Activated CD8-positive, alpha-beta memory T cell treated with anti-CD3 and anti-CD28 coated beads for 36 hours (primary cell): ENCODE data around the gene FGF18. TPM values are rescaled to one million over a fixed set of nuclear protein-coding genes. Genes with fewer than 3 reads are reported as not detected.
"Not testable (repeated sequence)": the region's sequence is repeated elsewhere in the genome, so short reads cannot be mapped to it uniquely, and the experiment has no call there.

Experiments used
- CTCF ChIA-PET: fragments of 350-600 bp; sonication (Branson Sonifier 250); formaldehyde crosslinking; loops from one replicate; lab custom pipeline; 2021; ENCODE audit warnings: antibody characterized with exemption; lab: Charles Lee
- POLR2A ChIA-PET: fragments of 350-600 bp; sonication (Branson Sonifier 250); formaldehyde crosslinking; loops from one replicate; lab custom pipeline; 2021; ENCODE audit warnings: antibody characterized with exemption; lab: Charles Lee
- total RNA-seq, 2 experiments: library from RNA; stranded (reverse); gene quantifications; one replicate each; pipeline ENCODE4 v1.2.3, GENCODE V29; 2021

FGF18 gene
- total RNA-seq, 2 experiments from 2014 or later: 0.13 TPM; not detected in 1

DNA sequence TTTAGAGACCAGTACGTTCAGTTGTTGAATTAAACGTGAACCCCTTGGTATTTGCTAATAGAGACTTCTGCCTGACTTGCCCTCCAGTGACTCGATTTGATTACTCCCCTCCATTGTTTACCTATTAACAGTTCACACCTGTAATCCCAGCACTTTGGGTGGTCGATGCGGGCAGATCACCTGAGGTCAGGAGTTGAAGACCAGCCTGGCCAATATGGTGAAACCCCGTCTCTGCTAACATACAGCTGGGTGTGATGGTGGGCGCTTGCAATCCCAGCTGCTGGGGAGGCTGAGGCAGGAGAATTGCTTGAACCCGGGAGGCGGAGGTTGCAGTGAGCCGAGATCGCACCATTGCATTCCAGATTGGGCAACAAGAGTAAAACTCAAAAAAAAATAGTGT lies 22.9 kb upstream of the FGF18 start:
- POLR2A ChIA-PET: interaction anchor here (0.6 to 1.3 kb wide), 2 partner anchors 10 to 19 kb away, joined by 5 to 6 read pairs; no protein-coding TSS in a partner anchor
- CTCF ChIA-PET: not testable (repeated sequence)

DNA sequence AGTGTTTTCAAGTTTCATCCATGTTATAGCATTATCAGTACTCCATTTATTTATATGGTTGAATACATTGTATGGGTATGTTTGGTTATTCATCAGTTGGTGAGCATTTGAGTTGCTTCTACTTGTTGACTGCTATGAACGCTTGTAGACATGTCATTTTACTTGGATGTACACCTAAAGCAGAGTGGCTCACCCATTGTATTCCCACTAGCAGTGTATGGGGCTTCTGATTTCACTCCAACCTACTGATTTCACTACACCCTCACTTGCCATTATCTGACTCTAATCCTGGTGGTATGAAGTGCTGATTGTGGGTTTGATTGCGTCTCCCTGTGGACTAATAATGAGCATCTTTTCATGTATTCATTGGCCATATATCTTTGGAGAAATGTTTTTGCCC lies 22.3 kb upstream of the FGF18 start:
- CTCF ChIA-PET: no interaction called here

DNA sequence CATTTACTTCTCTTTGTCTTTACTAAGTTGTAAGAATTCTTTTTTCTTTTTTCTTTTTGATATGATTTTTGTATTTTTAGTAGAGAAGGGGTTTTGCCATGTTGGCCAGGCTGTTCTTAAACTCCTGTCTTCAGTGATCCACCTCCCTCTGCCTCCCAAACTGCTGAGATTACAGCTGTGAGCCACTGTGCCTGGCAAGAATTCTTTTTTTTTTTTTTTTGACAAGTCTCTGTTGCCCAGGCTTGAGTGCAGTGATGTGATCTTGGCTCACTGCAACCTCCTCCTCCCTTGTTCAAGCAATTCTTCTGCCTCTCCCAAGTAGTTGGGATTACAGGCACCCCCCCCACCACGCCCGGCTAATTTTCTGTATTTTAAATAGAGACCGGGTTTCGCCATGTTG lies 21.8 kb upstream of the FGF18 start:
- CTCF ChIA-PET: no interaction called here
- POLR2A ChIA-PET: no interaction called here

More for the DNA sequence above, 22.3 kb upstream of the FGF18 start:
- POLR2A ChIA-PET: interaction anchor here (0.6 kb wide), 1 partner anchor 18 kb away, joined by 6 read pairs; no protein-coding TSS in a partner anchor

GRCh38 chr5:171398660-171399059 lies 20.8 kb upstream of the FGF18 start:
- CTCF ChIA-PET: interaction anchor here (1.0 kb wide), 1 partner anchor 10 kb away, joined by 3 read pairs; no protein-coding TSS in a partner anchor
- POLR2A ChIA-PET: interaction anchor here (0.6 to 1.6 kb wide), 2 partner anchors 9 to 610 kb away, joined by 3 to 8 read pairs; no protein-coding TSS in a partner anchor

GRCh38 chr5:171400169-171400568 lies 19.3 kb upstream of the FGF18 start:
- POLR2A ChIA-PET: interaction anchor here (1.0 kb wide), 1 partner anchor 14 kb away, joined by 3 read pairs; no protein-coding TSS in a partner anchor
- CTCF ChIA-PET: interaction anchor here (1.2 kb wide), 1 partner anchor 18 kb away, joined by 3 read pairs; no protein-coding TSS in a partner anchor

DNA sequence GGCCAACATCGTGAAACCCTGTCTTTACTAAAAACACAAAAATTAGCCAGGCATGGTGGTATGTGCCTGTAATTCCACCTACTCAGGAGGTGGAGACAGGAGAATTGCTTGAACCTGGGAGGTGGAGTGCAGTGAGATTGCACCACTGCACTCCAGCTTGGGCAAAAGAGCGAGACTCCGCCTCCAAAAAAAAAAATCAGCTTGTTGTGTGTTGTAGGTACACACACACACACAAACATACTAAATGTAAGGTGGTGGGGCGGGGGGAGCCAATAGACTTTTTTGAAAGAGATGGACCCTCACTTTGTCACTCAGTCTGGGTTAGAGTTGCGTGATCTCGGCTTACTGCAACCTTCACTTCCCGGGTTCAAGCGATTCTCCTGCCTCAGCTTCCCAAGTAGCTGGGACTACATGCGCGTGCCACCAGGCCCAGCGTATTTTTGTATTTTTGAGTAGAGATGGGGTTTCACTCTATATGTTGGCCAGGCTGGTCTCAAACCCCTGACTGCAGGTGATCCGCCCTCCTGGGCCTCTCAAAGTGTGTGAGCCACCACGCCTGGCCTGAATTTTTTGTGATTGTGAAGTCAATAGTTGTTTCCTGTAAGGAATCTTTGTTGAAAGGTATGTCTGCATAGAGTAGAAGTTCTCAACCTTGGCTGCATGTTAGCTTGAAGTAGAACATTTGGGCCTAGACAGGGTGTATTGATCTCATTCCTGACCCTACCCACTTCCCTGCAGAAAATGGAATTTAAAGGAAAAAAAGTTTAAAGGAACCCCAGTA lies 18.1 kb upstream of the FGF18 start:
- ChIA-PET POLR2A (interaction anchor here (0.6 kb wide), 1 partner anchor 11 kb away, joined by 3 read pairs; no protein-coding TSS in a partner anchor), CTCF (interaction anchor here (0.6 to 1.2 kb wide), 3 partner anchors 9 to 135 kb away, joined by 3 to 4 read pairs (median 3); no protein-coding TSS in a partner anchor)

GRCh38 chr5:171402751-171403150 lies 16.7 kb upstream of the FGF18 start:
- CTCF ChIA-PET, POLR2A ChIA-PET: not testable (repeated sequence)

- ChIA-PET POLR2A (interaction anchor here (0.6 to 1.8 kb wide), 4 partner anchors 9 to 17 kb away, joined by 3 to 4 read pairs (median 4); partner anchors contain the start of gene NPM1), CTCF (no interaction called here)
Observed at GRCh38 chr5:171405615-171406014, 13.8 kb upstream of the FGF18 start.

DNA sequence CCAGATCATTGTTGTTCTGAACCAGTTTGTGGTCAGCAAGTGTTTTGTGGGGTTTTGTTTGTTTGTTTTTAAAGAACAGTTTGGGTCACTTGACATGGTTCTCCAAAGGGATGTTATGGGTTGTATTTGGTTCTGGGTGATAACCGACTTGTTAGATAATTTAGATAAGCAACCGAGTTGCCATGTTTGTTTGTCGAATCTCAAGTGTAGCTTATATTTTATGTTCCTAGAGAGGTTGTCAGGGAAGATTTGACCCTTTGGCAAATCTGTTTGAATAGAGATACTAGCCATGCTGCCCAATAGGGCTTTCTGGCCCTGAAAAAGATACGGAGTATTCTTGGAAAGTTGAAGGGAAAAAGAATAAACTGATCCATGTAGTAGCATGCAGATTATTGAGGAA lies 12.2 kb upstream of the FGF18 start:
- CTCF ChIA-PET: no interaction called here
- POLR2A ChIA-PET: interaction anchor here (0.9 kb wide), 1 partner anchor 11 kb away, joined by 5 read pairs; no protein-coding TSS in a partner anchor

DNA sequence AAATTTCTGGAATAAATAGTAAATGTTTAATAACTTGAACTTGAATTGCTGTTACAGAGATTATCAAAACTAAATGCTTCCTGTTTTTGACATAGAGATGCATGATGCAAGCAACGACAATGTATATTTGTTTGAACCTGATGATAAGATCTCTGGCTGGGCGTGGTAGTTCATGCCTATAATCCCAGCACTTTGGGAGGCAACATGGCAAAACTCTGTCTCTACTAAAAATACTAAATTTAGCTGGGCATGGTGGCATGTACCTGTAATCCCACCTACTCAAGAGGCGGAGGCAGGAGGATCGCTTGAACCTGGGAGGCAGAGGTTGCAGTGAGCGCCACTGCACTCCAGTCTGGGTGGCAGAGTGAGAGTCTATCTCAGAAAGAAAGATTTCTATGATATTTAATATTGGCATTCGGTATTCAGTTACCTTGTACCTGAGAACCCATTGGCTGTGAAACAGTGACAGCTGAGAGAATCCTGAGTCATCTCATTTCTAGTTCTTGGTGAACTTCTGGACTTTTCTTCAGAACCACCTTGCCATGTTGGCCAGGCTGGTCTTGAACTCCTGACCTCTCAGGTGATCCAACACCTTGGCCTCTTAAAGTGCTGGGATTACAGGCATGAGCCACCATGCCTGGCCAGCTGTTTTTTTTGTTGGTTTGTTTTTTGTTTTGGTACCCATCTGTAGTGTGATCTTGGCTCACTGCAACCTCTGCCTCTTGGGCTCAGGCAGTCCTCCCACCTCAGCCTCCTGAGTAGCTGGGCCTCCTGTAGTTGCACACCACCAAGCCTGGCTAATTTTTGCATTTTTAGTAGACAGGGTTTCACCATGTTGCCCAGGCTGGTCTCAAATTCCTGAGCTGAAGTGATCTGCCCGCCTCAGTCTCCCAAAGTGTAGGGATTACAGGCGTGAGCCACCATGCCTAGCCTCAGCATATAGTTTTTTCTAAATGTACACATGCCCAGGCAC lies 10.0 kb upstream of the FGF18 start:
- ChIA-PET CTCF (no interaction called here), POLR2A (interaction anchor here (1.1 to 1.3 kb wide), 2 partner anchors 16 to 17 kb away, joined by 4 to 6 read pairs; no protein-coding TSS in a partner anchor)

DNA sequence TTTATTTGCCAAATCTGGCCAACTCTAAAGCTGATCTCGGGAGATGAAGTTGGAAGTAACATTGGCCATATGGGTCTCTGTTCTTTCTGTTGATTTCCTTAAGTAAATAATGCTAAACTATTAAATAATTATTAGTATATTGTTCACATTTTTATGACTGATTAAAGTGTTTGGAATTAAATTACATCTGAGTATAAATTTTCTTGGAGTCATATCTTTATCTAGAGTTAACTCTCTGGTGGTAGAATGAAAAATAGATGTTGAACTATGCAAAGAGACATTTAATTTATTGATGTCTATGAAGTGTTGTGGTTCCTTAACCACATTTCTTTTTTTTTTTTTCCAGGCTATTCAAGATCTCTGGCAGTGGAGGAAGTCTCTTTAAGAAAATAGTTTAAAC lies 9.3 kb upstream of the FGF18 start:
- POLR2A ChIA-PET: interaction anchor here (0.5 to 1.3 kb wide), 3 partner anchors 16 to 24 kb away, joined by 4 to 6 read pairs (median 5); no protein-coding TSS in a partner anchor
- CTCF ChIA-PET: no interaction called here

DNA sequence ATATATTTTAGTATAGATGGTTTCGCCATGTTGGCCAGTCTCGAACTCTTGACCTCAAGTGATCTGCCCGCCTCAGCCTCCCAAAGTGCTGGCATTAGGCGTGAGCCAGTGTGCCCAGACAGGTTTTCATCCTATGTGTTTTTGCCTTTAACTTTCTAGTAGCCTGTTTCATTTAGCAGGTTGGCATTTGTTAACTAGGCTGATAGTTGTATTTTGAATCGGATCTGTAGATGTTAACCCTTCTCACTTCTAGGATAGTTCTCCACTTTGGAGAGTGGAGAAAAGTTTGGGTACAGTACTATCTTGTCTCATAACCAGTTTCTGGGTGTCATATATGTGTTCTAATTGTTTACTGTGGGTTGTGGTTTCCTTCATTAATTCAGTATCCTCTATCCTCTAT lies 7.3 kb upstream of the FGF18 start:
- ChIA-PET CTCF (no interaction called here), POLR2A (no interaction called here)

DNA sequence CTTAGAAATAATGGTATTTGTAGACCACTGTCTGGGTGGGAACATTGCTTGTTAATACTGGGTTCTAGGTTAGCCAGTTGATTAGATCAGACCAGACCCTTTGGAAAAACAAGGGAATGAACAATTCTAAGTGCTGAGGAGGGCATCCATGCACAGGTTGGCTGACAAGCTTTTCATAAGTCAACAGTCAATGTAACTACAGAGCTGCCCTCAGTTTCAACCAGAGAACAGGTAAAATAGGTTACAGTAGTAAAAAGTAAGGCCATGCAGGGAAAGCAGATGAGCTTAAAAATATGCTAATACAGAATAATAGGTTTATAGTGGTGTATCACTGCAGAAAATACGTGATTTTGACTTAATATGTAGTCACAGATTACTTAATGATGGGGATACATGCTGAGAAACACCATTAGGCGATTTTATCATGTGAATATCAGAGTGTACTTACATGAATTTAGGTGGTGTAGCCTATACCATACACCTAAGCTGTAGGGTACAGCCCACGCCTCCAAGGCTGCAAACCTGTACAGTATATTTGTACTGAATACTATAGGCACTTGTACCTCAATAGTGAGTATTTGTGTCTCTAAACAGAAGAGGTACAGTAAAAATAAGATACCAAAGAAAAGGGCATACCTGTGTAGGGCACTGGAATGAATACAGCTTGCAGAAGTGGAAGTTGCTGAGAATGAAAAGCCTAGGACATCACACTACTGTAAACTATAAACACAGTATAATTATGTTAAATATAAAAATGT lies 6.1 kb upstream of the FGF18 start:
- ChIA-PET CTCF (no interaction called here), POLR2A (interaction anchor here (0.9 kb wide), 1 partner anchor 593 kb away, joined by 3 read pairs; the partner anchor contains the start of gene FBXW11)

DNA sequence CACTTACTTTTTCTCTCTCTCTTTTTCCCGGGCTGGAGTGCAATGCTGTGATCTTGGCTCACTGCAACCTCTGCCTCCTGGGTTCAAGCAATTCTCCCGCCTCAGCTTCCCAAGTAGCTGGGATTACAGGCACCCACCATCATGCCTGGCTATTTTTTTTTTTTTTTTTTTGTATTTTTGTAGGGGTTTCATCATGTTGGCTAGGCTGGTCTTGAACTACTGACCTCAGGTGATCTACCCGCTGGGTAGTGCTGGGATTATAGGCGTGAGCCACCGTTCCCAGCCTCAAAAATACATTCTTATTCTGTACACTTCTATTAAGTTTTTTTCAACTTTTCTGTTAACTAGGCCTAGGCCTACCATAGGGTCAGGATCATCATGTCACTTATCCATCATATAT lies 5.5 kb upstream of the FGF18 start:
- CTCF ChIA-PET: not testable (repeated sequence)
- POLR2A ChIA-PET: interaction anchor here (1.1 kb wide), 1 partner anchor 8 kb away, joined by 4 read pairs; no protein-coding TSS in a partner anchor

- ChIA-PET POLR2A (interaction anchor here (0.6 to 1.1 kb wide), 7 partner anchors 9 to 1101 kb away, joined by 4 to 6 read pairs (median 5); no protein-coding TSS in a partner anchor), CTCF (interaction anchor here (0.6 to 0.7 kb wide), 2 partner anchors 150 to 1356 kb away, joined by 3 to 5 read pairs; partner anchors contain the start of gene DUSP1)
Observed at GRCh38 chr5:171415115-171415730, 4.2 kb upstream of the FGF18 start.

GRCh38 chr5:171416160-171417049 lies 3.0 kb upstream of the FGF18 start:
- CTCF ChIA-PET: no interaction called here
- POLR2A ChIA-PET: interaction anchor here (0.7 kb wide), 2 partner anchors 49 to 945 kb away, joined by 5 to 6 read pairs; no protein-coding TSS in a partner anchor
